GM12801 (cell line): ENCODE measurements around the gene USP47.

Source experiments
- TF ChIP-seq, protein P1 (sequence below): IDR thresholded peaks from one replicate; pipeline ENCODE4 v1.5.1; 2011; ENCODE audit warnings: control low read depth; ENCODE audit not compliant: insufficient read length; ENCODE audit errors: extremely low read depth

Gene USP47

DNA sequence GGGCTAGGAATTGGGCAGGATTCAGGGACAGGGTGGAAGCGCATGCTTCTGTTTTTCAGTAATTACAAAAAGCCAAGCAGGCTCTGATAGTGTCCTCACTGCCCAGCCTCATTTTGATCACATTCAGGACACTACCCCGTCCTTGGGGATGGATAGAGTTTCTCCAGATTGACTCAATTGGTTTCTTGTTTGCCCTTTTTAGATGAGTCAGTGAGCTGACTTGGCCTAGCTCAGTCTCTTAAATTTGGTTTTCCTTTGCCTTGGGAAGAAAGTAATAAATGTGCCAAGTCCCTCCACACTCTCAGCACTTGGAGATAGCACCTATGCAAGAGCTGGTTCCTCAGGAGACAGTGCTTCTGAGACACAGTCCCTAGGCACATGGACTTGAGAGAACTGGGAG lies 141.2 kb downstream of the USP47 start:
- TF ChIP-seq, protein P1, sequence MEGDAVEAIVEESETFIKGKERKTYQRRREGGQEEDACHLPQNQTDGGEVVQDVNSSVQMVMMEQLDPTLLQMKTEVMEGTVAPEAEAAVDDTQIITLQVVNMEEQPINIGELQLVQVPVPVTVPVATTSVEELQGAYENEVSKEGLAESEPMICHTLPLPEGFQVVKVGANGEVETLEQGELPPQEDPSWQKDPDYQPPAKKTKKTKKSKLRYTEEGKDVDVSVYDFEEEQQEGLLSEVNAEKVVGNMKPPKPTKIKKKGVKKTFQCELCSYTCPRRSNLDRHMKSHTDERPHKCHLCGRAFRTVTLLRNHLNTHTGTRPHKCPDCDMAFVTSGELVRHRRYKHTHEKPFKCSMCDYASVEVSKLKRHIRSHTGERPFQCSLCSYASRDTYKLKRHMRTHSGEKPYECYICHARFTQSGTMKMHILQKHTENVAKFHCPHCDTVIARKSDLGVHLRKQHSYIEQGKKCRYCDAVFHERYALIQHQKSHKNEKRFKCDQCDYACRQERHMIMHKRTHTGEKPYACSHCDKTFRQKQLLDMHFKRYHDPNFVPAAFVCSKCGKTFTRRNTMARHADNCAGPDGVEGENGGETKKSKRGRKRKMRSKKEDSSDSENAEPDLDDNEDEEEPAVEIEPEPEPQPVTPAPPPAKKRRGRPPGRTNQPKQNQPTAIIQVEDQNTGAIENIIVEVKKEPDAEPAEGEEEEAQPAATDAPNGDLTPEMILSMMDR = no peak

DNA sequence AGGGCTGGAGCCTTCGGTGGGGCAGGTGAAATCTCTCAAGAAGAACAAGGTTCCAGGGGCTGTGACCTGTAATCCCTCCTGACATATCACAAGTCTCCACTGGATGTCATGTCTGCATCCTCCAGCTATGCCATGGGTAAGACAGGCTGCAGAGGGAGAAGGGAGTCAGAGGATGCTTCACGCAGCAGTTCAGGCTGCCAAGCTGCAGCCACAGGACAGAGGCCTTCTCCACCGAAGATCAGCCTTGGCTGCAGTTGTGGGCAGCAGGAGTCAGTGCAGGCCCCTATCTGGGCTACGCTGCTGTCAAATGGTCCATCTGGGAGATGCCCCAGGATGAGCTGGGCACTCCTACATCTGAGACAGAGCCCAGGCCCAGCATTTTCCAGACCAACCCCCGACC lies 141.7 kb downstream of the USP47 start:
- TF ChIP-seq, protein P1 = no peak

DNA sequence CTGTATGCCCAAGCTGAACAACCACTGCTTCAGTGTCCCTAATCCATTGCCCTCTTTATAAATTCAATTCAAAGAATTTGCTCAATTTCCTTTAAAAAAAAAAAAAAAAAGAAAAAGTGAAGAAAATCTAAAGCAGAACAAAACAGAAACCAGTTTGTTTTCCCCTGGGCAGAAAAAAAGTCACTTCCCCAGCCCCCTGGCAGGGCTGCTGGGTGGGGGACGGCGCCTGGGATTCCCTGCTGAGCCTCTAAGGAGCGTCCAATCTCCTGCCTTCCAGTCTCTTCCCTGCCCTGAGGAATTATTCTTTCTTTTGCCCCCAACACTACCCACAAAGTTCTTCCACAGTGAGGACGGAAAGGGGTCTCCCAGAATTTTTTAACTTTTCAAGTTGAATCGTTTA lies 142.8 kb downstream of the USP47 start:
- TF ChIP-seq, protein P1 = no peak

DNA sequence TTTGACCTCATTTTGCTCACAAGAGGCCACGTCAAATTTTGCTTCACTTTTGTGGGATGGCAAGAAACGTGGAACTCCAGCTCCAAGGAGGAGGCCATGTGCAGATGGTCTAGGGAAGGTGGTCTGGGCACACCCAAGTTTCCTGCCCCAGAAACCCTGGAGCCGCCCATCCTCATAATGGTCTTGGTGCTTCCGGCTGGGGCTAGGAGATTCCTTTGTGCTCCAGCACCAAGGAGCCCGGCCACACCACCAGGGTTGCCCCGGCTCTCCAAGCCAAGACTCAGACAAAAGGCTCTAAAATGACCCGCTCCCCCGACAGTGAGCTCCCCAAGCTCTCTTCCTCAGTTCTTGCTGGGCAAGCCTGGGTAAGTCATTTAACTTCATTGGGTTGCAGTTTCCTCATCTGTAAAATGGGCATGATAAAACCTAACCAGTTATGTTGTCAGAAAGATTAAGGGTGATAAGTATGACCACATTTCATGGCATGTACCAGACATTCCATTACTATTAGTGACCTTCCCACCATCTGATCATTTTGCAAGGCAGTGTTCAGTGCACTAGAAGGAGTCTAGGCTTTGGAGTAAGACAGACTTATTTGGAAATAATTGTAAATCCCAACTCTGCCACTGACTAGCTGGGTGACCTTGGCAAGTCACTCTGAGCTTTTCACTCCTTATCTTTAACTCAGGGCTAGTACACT lies 143.4 kb downstream of the USP47 start:
- TF ChIP-seq, protein P1 = no peak

DNA sequence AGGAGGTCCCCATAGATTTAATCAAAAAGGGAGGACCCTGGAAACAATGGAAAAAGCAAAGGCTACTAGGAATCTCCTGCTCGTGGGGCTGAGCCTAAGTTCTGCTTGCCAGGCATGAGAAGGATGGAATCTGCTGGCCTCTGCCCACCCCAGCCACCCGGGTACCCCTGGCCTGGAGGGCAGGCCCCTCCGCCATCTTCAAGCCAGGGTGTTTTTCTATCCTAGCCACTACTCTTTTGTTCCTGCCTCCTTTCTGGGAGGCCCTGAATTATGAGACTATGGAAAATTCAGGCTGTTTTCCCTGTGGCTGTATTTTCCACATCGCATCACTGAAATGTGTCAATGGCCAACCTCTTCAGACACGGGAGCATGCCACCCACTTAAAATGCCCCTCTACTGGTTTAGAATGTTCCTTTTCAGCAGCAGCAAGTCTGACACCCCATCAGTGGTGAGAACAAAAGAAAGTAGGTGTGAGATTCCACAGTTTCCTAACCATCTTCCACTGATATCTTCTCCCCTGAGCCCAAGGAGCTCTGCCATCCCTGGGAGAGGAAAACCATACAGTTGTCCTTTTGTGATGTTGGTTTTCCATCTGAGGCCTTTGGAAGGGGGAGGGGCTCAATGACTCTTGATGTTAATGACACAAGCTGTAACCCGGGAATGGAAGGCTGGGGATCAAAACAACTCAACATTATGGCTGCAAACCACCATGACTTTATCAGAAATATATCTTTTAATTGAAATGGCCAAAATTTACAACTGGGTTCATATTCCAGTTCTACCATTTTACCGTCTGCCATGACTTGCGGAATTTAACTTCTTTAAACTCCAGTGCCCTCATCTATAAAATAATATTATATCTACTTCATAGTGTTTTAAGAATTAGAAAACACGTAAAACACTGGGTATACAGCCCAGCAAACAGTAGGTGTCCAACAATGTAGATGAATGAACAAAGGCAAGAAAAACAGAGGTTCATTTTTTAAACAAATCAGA lies 144.5 kb downstream of the USP47 start:
- TF ChIP-seq, protein P1 = no peak

DNA sequence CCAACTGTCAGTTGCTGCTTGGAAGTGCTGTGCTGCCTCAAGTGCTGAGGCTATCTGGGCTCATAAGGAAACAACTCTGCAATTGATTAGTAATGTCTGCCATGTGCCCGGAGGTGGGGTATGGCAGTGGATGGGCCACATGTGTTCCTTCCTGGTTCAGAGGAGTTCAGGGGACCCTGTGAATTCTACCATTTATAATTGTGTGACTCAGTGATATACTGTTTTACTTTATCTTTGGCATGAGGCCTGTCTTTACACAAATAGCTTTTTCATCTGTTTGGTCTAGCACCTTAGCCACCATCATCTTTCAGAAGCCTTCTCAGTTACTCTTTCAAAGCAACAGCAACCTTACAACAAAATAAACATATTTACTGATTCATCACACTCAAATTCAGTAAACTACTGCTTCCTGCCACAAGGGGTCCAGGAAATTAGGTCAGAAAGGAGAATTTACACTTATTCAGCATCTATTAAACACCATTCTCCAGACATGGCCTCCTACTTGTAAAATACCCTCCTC lies 145.8 kb downstream of the USP47 start:
- TF ChIP-seq, protein P1 = no peak

DNA sequence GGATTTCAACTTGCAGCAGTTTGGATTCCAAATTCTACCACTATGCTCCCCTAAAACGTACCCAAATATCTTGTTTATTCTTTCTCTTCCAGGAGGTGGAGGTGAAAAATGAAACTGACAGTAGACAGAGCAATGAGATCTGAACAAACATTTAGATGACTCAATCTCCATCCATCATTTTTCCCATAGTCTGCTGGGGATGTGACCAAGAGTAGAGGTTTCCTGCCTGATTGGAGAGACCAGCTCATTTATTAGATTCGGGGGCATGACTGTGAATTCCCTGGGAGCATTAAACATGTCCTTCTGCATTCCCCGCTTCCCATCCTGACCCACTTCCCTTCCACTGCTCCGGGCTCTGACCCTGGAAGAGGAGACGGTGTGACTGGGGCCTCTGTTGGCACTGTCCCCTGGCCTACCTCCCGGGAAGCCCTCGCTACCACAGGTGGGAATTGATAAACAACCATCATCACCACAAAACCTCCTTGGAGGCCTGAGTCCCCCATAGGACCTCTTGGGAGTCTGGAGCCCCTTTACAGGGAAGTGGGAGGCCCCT lies 146.4 kb downstream of the USP47 start:
- TF ChIP-seq, protein P1 = no peak
